ENCODE results near the gene LGALSL.

The LGALSL gene

GRCh38 chr2:64470766-64471295 lies 16.9 kb downstream of the LGALSL start:
- no peak overlapping the region for H3K4me3 ChIP-seq (ENCODE audit: low read length)
- TF ChIP-seq CTCF (conservative IDR thresholded peaks at IDR 0.05; ENCODE audit: low read depth, low read length), result no peak
- no peak for DNase-seq (ENCODE audit: low read depth)

GRCh38 chr2:64471600-64471999 lies 17.6 kb downstream of the LGALSL start:
- TF ChIP-seq CTCF (conservative IDR thresholded peaks at IDR 0.05; ENCODE audit: low read depth, low read length), result no peak
- no peak overlapping the region for H3K4me3 ChIP-seq (ENCODE audit: low read length)
- DNase-seq (ENCODE audit: low read depth), result no peak

- no peak overlapping the region for H3K4me3 ChIP-seq (ENCODE audit: low read length)
- no peak for TF ChIP-seq CTCF (conservative IDR thresholded peaks at IDR 0.05; ENCODE audit: low read depth, low read length)
- DNase-seq (ENCODE audit: low read depth), result no peak
Observed at GRCh38 chr2:64472881-64473280, 18.9 kb downstream of the LGALSL start.

GRCh38 chr2:64474121-64474571 lies 20.2 kb downstream of the LGALSL start:
- H3K4me3 ChIP-seq (ENCODE audit: low read length), result no peak overlapping the region
- no peak for DNase-seq (ENCODE audit: low read depth)
- TF ChIP-seq CTCF (conservative IDR thresholded peaks at IDR 0.05; ENCODE audit: low read depth, low read length), result no peak

GRCh38 chr2:64474636-64475035 lies 20.7 kb downstream of the LGALSL start:
- no peak for TF ChIP-seq CTCF (conservative IDR thresholded peaks at IDR 0.05; ENCODE audit: low read depth, low read length)
- DNase-seq (ENCODE audit: low read depth), result no peak
- no peak overlapping the region for H3K4me3 ChIP-seq (ENCODE audit: low read length)

GRCh38 chr2:64477037-64477436 lies 23.1 kb downstream of the LGALSL start:
- no peak for DNase-seq (ENCODE audit: low read depth)
- no peak overlapping the region for H3K4me3 ChIP-seq (ENCODE audit: low read length)
- TF ChIP-seq CTCF (conservative IDR thresholded peaks at IDR 0.05; ENCODE audit: low read depth, low read length), result no peak

- TF ChIP-seq CTCF (conservative IDR thresholded peaks at IDR 0.05; ENCODE audit: low read depth, low read length), result no peak
Observed at GRCh38 chr2:64477979-64478378, 24.0 kb downstream of the LGALSL start.

More at GRCh38 chr2:64477979-64478378, 24.0 kb downstream of the LGALSL start:
- H3K4me3 ChIP-seq (ENCODE audit: low read length), result no peak overlapping the region
- DNase-seq (ENCODE audit: low read depth), result no peak
